GM19455 (cell line): ENCODE measurements around the gene RHEB.

ENCODE experiments used
- ATAC-seq: cut with Tn5 transposase; IDR thresholded peaks from one replicate; pipeline ENCODE4 v1.9.1; 2021; ENCODE audit not compliant: unreplicated experiment

The RHEB gene

DNA sequence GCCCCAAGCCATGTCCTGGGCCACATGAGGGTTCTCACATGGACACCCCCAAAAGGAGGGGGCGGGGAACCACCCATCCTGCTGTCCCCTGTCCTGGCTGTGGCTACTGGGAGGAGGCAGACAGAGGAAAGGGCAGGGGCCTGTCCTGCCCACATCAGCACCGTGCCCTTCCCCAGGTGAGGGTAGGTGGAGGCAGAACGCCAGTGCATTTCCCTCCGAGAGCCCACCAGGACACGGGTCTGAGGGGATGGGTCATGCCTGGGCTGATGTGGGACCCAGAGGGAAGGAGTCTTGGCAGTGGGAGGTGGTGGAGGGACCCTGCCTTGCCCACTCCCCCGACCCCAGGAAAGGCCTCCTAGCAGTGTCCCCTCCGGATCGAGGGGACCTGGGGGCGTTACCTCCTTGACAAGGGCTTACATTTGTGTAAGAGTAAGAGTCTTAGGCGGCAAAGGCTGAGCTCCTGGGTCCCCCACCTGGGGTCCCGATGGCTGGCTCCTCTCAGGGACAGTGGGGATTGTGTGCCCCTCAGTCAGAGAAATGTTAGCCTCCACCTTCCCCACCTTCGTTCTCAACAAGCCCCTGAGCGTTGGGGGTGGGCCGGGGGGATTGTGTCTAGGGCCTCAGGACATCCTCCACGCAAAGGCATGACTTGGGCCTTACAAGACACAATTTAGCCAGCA is 85.8 kb downstream of the RHEB start:
- no peak for ATAC-seq

DNA sequence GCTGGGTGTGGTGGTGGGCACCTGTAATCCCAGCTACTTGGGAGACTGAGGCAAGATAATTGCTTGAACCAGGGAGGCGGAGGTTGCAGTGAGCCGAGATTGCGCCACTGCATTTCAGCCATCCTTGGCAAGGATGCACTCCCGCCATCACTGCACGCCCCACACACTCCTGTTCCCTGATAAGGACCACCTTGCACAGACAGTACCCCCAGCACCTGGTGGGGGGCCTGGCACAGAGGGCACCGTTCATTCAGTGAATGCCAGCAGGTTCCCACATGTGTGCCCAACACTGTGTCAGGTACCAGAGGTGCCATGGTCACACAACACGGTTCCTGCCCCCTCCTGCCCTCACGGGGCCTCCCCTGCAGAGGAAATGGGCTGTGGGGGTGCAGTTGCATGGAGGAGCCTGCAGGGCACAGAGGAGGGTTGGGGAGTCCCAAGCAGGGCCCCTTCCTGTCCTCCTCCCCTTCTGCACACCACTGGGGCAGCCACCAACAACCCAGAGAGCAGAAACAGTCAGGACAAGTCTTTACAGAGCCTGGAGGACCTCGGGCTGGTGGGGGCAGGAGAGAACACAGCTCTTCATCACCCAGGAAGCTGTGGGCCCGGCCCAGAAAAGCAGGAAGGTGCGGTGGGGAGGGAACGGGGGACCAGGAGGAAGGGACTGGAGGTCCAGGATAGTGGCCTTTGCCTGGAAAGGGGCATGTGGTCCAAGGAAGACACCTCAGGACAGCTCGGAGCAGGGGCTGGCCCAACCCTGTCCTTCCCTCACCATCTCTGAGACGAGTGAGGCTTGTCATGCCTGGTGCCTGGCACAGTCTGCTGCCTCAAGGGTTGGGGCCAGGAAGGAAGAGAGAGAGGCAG is 86.8 kb downstream of the RHEB start:
- ATAC-seq: peak; percentile 63

DNA sequence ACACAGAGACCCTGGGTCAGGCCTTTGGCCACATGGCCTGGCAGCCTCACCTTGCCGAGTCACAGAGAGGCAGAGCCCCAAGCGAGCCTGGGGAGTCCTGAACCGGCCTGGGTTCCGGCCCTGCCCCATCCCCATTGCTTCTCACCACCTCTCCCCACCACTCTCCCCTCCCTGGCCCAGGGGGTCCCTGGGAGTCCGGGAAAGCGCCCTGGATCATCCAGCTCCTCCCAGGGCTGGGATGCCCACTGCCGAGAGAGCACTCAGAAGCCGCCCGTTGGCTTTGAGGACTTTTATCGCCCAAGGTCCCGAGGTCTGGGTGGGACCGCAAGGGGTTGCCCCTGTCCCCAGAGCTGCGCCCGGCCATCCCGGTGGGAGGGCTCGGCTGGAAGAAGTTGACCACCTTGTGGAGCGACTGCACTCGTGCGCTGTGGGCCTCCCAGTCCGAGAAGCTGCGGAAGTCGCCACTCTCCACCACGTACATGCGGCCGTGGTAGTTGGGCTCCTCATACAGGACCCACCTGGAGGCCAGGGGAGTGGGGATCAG is 87.9 kb downstream of the RHEB start:
- no peak for ATAC-seq

DNA sequence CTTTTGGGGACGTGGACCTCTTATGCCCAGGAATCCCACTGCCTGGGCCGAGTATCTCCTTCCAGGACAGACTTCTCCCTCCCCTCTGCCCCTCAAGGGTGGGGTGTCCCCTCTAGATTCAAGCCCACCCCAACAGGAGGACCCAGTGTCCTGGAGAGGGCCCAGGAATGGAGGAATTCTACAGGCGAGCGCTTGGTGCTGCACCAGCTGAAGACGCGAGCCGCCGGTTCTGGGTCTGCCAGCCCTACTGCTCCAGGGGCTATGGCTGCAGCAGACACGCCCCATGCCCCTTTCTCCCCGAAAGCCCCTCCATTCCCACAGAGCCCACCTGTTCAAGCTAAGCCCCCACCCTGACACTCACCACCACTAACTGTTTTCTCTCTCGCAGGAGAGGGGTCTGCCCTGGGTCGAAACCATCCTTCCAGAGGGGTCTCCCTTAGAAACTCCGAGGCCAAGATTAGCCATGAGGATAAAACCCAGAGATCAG is 88.4 kb downstream of the RHEB start:
- ATAC-seq: no peak

DNA sequence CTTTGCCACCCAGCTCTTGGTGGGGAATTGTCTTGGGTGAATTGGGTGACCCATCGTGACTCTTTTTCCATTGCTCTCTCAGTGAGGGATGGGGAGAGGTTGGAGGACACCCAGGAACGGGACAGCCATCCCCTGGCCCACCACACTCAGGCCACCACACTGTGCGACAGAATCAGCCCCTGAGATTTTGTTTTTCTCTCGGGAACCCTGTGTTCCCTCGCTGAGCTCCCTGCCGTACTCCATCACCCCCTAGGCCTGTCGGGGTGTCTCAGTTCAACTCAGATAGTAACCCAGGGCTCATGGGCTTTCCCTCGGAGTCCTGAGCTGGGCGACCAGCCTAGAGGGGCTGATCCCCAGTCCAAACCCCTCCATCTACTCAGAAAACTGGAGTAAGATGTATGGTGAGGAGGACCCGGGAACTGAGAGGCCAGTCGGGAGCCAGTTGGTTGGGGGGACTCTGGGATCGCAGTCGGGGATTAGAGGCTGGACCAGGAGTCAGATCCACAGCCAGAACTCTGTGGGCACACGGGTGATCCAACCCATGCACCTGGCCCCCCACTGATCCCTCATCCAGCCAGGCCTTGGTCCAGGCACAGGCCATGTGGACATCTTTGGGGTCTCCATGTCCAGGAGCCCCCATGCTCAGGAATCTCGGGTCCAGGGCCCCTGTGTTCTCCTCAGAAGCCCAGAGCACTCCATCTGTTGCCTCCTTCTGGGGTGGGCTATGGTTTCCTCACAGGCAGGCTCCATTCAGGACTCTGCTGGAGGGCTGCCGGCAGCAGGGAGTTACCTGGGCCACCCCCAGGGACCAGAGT is 89.1 kb downstream of the RHEB start:
- ATAC-seq: no peak

DNA sequence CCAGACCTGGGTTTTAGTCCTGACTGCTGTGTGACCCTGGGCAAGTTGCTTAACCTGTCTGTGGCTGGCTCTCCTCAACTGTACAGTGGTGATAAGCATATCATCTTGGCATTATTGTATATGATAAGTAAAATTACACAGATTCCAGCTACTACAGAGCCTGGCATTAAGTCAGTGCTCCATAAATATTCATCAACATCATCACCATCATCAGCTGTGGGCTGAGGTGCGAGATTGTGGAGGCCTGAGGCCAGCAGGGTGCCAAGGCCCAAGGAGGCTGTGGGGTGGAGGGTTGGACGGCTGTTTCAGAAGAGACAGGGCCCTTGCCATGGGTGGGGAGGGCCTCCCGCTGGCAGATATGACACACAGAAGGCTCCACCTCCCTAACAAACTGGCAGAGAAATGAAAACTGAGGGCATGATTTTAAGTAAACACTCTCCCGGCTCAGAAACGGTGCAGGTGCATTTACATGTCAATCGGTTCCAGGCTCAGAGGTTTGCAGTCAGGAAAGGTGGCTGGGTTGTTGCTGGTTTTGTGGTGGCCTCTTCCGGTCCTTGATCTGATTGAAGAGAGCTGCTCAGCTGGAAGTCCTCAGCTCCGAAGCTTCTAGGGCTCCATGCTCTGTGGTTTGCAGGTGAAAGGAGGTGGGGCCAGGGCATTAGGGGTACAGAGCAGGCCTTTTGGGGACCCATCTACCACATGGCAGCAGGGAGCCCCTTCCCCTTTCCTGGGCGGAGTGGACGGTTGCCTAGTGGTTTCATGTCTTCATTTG is 89.9 kb downstream of the RHEB start:
- no peak for ATAC-seq

DNA sequence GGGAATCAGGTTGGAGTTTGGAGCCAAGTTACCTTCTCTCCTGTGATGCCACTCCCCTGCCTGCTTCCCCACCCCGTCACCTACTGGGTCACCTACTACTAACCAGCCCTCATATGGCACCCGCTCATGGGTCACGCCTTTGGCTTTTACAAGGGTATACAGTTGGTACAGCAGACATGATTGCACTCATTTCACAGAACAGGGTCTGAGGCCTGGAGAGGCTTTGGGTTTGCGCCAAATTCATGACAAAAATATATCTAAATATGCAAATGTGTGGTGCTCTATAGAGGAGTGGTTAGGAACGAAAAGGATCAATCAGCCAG is 90.5 kb downstream of the RHEB start:
- ATAC-seq: no peak

DNA sequence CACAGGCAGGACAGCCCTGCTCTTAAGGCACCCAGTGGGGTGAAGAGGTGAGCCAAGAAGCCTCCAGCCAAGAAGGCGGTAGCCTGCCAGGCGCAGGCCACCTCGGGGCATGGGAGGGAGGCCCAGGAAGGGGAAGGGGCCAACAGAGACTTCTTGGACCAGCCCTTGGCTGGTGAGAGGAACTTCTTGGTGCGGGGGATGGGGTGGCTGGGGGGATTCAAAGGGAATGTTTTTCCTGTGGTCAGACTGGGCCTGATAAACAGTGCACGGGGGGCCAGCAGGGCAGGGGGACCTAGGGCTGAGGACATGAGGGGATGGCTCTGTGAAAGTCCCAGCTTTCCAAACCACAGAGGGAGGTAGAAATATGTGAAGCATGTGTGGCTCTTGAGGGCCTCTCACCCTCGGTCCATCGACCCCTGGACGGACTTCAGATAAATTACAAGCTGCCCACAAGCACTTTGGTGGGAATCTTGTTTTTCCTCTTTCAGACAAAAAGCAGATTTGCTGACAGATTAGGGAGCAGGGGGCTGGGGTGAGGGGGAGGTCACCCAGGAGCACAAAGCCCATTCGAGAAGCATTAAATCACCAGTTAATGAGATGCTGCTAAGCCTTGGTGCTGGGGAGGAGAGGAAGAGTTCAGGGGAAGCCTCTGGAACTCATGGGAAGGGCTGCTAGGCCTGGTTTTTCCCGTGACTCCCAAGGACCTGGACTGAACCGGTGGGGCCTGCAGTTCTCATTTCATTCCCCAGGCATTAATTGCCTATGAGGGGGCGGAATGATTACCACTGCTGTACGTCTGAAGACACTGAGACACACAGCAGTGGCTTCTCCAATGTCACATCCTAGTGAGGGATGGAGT is 91.1 kb downstream of the RHEB start:
- ATAC-seq: no peak

DNA sequence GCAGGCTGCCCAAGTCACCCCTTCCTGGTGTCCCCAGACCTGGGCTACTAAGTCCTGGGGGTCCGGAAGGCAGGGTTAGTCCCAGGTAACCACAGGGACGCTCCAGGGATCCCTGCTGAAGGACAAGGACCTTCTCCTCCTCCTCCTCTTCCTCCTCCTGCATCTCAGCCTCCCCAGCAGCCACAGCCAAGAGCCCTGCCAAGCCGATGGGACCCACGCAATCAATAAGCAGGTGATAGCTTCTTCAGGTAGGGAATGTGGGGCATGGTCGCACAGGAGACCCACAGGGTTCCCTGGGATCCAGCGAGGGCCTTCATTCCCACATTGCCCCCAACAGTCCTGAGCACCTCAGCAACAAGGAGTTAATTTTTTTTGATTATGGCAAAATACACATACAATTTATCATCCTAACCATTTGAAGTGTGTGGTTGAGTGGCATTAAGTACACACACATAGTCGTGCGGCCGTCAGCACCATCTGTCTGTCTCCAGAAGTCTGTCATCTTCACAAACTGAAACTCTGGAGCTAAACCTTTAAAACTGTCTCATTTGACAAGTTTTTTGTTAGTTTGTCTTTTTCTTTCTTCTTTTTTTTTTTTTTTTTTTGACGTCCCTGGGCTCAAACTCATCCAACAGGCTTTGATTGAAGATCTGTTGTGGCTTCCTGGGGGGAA is 91.9 kb downstream of the RHEB start:
- ATAC-seq: no peak

DNA sequence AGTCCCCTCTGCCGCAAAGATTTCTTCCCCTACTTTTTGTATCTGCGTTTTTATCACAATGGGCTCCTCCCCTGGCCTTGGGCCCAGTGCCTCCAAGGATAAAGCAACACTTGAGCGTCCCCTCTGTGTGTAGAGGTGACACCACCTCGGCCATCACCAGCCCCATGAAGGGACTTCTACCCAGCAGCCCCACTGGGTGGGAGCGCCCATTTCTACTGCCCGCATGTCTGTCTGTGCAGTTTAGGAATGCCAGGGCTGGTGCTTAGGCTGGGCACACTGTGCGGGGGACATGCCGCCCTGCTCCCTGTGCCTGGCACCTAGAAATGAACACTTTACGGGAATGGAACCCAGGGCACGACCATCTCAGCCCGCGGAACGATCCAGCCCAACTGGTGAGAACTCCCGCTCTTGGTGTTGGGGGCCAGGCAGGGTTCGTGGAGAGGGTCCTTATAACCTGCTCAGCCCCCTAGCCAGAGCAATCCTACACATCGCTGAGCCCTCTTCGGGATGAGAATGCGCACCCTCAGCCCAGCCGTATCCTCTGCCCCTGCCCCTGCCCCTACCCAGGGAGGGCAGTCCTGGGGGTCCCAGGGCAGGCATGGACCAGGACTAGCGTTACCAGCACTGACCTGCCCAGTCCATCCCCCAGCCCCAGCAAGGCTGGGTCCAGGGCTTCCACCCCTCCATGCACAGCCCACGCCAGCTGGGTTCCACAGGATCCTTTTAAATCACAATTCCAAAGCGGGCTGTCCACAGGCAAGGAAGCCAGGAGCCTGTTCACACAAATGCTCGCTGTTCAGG is 92.6 kb downstream of the RHEB start:
- no peak for ATAC-seq

DNA sequence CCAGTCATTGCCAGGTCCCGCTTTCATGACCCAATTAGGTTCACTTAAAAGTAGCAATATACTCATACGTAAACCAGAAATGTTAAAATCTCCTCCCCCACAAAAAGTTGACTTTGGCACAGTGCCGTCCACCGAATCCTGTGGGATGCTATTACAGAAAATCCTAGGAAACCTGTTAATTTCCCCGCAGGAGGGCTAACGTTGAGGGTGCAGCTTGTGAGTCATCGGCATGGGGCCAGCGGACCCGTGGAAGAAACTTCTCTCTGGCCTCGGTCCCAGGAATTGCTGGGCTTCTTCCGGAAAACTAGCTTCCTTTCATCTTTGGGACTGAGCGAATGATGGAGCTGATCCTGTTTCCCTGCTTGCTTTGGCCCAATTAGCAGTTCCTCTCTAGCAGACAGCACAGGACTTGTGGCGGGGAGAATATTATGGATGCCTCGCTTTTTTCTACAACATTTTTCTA is 93.2 kb downstream of the RHEB start:
- ATAC-seq: no peak

DNA sequence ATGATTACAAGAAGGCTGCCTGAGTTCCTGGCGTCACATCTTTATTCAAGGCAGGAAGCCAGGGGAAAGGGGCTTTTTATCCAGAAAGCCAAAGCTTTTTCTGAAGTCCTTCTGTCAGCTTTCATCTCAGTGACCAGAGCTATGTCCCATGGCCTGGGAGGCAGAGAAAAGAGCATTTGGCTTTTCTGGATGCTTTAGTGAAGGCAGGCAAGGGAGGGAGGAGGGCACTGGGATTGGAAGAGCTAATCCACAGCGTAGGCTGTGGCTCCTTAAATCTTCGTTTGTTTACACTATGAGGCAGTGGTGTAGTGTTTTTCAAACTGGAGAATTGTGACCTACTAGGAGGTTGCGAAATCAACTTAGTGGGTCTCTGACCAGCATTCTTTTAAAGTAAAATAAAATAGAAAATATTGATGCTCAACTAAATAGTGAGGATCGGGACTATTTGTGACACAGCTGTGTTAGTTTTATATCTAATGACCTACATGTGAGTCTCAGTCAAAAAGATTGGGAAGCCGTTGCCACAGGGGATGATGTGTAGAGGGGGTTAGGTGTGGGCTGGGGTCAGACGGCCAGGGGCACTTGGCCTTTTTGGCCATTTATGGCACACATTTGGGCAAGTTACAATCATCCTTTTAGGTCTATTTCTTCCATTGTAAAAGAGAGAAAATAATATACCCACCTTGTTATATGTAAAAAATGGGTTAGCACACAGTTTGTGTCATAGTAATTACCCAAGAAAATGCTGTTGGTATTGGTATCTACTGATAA is 93.8 kb downstream of the RHEB start:
- ATAC-seq: no peak

DNA sequence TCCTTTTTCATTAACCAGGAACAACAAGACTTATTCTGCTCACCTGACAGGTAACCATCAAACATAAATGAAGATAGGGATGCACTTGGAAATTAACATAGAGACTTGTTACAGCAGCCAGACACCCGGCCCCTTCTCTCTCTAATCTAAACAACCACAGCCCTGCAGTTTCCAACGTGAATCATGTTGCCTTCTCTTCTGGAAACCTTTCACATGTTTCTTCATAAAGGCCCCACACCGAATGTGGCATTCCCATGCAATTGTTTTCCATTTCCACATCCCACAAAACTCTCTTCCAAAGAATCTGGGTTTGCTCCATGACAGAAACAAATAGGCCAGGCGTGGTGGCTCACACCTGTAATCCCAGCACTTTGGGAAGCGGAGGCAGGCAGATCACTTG is 94.9 kb downstream of the RHEB start:
- no peak for ATAC-seq

DNA sequence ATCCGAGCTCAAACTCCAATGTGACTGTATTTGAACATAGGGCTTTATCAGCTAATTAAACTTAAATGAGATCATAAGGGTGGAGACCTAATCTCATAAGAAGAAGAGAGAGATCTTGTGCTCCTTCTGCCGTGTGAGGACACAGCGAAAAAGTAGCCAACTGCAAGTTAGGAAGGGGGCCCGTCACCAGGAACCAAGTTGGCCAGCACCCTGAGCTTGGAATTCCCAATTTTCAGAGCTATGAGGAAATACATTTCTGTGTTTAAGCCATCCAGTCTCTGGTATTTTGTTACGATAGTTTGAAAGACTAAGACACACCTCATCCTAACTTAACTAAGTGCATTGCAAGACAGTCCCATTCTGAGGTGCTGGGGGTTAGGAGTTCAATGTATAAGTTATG is 95.8 kb downstream of the RHEB start:
- ATAC-seq: no peak

DNA sequence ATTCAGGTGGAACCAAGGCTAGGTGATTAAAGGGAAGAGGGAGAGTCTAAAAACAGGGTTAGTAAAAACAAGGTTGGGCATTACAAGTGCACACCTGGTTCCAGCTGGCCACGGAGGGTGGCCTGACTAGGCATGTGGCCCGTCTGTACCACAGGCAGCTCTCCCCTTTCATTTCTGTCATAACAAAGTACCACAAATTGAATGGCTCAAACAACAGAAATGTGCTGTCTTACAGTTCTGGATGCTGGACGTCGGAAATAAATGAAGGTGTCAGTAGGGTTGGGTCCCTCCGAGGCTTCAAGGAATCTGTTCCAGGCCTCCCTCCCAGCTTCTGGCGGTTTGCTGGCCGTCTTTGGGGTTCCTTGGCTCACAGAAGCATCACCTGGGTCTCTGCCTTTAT is 96.5 kb downstream of the RHEB start:
- no peak for ATAC-seq

DNA sequence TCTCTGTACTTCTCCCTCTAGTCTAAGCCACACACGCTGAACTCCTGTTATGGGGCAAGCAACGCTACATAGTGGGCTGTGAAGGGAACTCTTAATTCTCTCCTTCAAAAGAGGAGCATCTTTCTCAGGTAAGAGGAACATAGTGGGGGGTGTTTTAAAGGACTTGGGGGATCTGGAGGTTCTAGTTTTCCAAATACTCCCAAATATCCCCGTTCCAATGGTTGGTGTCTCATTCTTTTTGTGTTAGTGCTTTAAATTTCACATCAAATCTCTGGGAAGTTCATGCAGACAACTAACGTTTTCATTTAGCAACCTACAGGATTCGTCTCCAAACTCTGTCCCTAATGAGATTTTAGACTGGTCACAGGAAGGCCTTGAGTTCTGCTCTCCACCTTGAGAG is 97.5 kb downstream of the RHEB start:
- no peak for ATAC-seq

DNA sequence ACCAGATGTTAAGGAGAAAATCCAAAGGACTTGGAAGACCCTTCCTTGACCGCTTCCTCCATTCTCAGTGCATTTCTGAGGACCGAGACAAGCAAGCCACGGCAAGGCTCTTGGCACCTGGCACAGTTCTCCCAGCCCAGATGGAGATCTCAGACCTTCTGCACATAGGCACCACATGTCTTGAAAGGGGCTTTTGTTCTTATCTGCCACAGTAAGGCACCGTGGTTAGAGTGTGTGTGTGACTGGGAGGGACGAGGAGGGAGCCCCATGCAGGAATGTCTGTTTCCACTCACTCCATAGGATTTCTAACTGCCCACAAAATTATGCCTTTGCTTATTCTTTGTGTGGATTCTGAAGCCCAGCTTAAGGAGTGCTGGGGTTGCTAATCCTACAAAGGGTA is 99.6 kb downstream of the RHEB start:
- no peak for ATAC-seq

DNA sequence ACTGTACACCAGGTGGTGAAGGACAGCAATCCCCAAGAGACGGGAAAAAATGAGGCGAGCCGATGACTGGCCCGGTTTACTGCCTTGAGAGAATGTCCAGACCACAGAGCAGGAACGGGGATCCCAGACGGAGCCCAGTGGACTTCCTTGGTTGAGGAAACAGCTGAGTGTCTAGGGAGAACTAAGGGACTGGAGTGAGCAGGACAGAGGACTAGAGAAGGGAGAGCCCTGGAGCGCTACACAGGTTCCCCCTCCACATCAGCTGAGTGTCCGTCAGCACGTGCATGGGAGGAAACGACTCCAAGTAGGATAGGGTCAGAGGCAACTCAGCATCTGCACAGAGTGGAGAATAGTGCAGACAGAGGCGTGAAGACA is 102.8 kb downstream of the RHEB start:
- ATAC-seq: no peak
